H9 (cell line): ENCODE measurements around the gene NDUFA11. TPM values are rescaled to one million over a fixed set of nuclear protein-coding genes. Genes with fewer than 3 reads are reported as not detected.

Experiments used
- DNase-seq: peaks from one replicate; pipeline ENCODE4 v3.0.0-alpha.2; 2017
- H2AFZ ChIP-seq: one replicate; pipeline ENCODE4 v1.6.1; 2013; ENCODE audit warnings: mild to moderate bottlenecking, low read length, control low read depth, moderate library complexity
- H2AK5ac ChIP-seq: 2 replicates; pipeline ENCODE4 v1.6.1; 2013; ENCODE audit warnings: low read length, control low read depth, mixed read lengths; ENCODE audit not compliant: insufficient read length
- H2BK120ac ChIP-seq: one replicate; pipeline ENCODE4 v1.6.1; 2013; ENCODE audit warnings: low read depth, mild to moderate bottlenecking, low read length, control low read depth, inconsistent platforms; ENCODE audit not compliant: poor library complexity, severe bottlenecking
- H2BK12ac ChIP-seq: 2 replicates; pipeline ENCODE4 v1.6.1; 2013; ENCODE audit warnings: low read length, control low read depth, mixed read lengths, low read depth; ENCODE audit not compliant: insufficient read length
- H2BK15ac ChIP-seq: 2 replicates; pipeline ENCODE4 v1.6.1; 2013; ENCODE audit warnings: low read depth, low read length, control low read depth
- H2BK20ac ChIP-seq: one replicate; pipeline ENCODE4 v1.6.1; 2013; ENCODE audit warnings: low read depth, mild to moderate bottlenecking, low read length, control low read depth, inconsistent platforms; ENCODE audit not compliant: poor library complexity, severe bottlenecking
- H2BK5ac ChIP-seq: 2 replicates; pipeline ENCODE4 v1.6.1; 2013; ENCODE audit warnings: low read length, control low read depth, mixed read lengths; ENCODE audit not compliant: insufficient read length
- H3K14ac ChIP-seq: 2 replicates; pipeline ENCODE4 v1.6.1; 2013; ENCODE audit warnings: low read length, control low read depth; ENCODE audit not compliant: insufficient read depth
- H3K18ac ChIP-seq: 2 replicates; pipeline ENCODE4 v1.6.1; 2013; ENCODE audit warnings: low read depth, mild to moderate bottlenecking, mixed read lengths, low read length, control low read depth; ENCODE audit not compliant: insufficient read length
- H3K23ac ChIP-seq: 2 replicates; pipeline ENCODE4 v1.6.1; 2013; ENCODE audit warnings: low read length, control low read depth, mixed read lengths, low read depth; ENCODE audit not compliant: insufficient read length
- H3K23me2 ChIP-seq: 2 replicates; pipeline ENCODE4 v1.6.1; 2013; ENCODE audit warnings: low read depth, mild to moderate bottlenecking, mixed read lengths, low read length, control low read depth; ENCODE audit not compliant: insufficient read length, poor library complexity, severe bottlenecking
- H3K27ac ChIP-seq: 2 replicates; pipeline ENCODE4 v1.5.1; 2013; ENCODE audit warnings: low read length, control low read depth, mixed read lengths, low read depth; ENCODE audit not compliant: insufficient read length
- H3K27me3 ChIP-seq: 2 replicates; pipeline ENCODE4 v1.6.1; 2013; ENCODE audit warnings: low read length, control low read depth, inconsistent platforms; ENCODE audit not compliant: insufficient read depth
- H3K4ac ChIP-seq: 2 replicates; pipeline ENCODE4 v1.6.1; 2013; ENCODE audit warnings: low read depth, mild to moderate bottlenecking, control low read depth, inconsistent platforms, low read length, moderate library complexity
- H3K4me1 ChIP-seq: 2 replicates; pipeline ENCODE4 v1.6.1; 2013; ENCODE audit warnings: low read length, control low read depth, inconsistent platforms; ENCODE audit not compliant: insufficient read depth
- H3K4me2 ChIP-seq: 2 replicates; pipeline ENCODE4 v1.6.1; 2013; ENCODE audit warnings: low read length, control low read depth, mixed read lengths; ENCODE audit not compliant: insufficient read length, insufficient read depth
- H3K56ac ChIP-seq: 2 replicates; pipeline ENCODE4 v1.6.1; 2013; ENCODE audit warnings: low read depth, mild to moderate bottlenecking, mixed read lengths, low read length, control low read depth; ENCODE audit not compliant: insufficient read length
- H3K79me1 ChIP-seq: 2 replicates; pipeline ENCODE4 v1.6.1; 2013; ENCODE audit warnings: low read depth, mild to moderate bottlenecking, moderate library complexity, low read length, control low read depth, inconsistent platforms; ENCODE audit not compliant: insufficient read depth, poor library complexity, severe bottlenecking
- H3K79me2 ChIP-seq: 2 replicates; pipeline ENCODE4 v1.6.1; 2013; ENCODE audit warnings: low read length, control low read depth, inconsistent platforms; ENCODE audit not compliant: insufficient read depth
- H3K9ac ChIP-seq: 2 replicates; pipeline ENCODE4 v1.6.1; 2013; ENCODE audit warnings: low read length, control low read depth, mixed read lengths; ENCODE audit not compliant: insufficient read length; ENCODE audit errors: extremely low read depth
- H3K9me3 ChIP-seq: one replicate; pipeline ENCODE4 v1.6.1; 2013; ENCODE audit warnings: low read depth, low read length, inconsistent platforms; ENCODE audit not compliant: control insufficient read depth
- H3T11ph ChIP-seq: one replicate; pipeline ENCODE4 v1.6.1; 2013; ENCODE audit warnings: mild to moderate bottlenecking, low read length, control low read depth, inconsistent platforms
- H4K20me1 ChIP-seq: one replicate; pipeline ENCODE4 v1.6.1; 2013; ENCODE audit not compliant: control insufficient read depth, insufficient read length, insufficient read depth
- H4K5ac ChIP-seq: 2 replicates; pipeline ENCODE4 v1.6.1; 2013; ENCODE audit warnings: low read depth, mild to moderate bottlenecking, mixed read lengths, low read length, control low read depth; ENCODE audit not compliant: insufficient read length
- H4K8ac ChIP-seq: replicated peaks from 2 replicates; pipeline ENCODE4 v1.6.1; 2013; ENCODE audit warnings: low read length, control low read depth, mixed read lengths, low read depth; ENCODE audit not compliant: insufficient read length
- H4K91ac ChIP-seq: 2 replicates; pipeline ENCODE4 v1.6.1; 2013; ENCODE audit warnings: low read depth, mild to moderate bottlenecking, moderate library complexity, mixed read lengths, low read length, control low read depth; ENCODE audit not compliant: insufficient read length
- H3K27ac Mint-ChIP-seq, 3 experiments: 2 replicates in 2 of 3; 3 replicates in 1 of 3; pipeline ENCODE4 v1.8.0; 2020 to 2021; ENCODE audit warnings: mixed read lengths in 3 of 3, mild to moderate bottlenecking in 1 of 3, moderate library complexity in 1 of 3
- H3K27me3 Mint-ChIP-seq: 2 replicates; pipeline ENCODE4 v1.8.0; 2021; ENCODE audit warnings: low read depth, mild to moderate bottlenecking, moderate library complexity, mixed read lengths
- H3K36me3 Mint-ChIP-seq, 3 experiments: 2 replicates in 2 of 3; 3 replicates in 1 of 3; pipeline ENCODE4 v1.8.0; 2020 to 2021; ENCODE audit warnings: low read depth in 3 of 3, mixed read lengths in 3 of 3; ENCODE audit not compliant: insufficient read depth in 1 of 3
- H3K4me1 Mint-ChIP-seq, 2 experiments: 2 replicates each; pipeline ENCODE4 v1.8.0; 2020; ENCODE audit warnings: mixed read lengths in 2 of 2
- H3K4me3 Mint-ChIP-seq, 2 experiments: 2 replicates in 1 of 2; 3 replicates in 1 of 2; pipeline ENCODE4 v1.8.0; 2020 to 2021; ENCODE audit warnings: mild to moderate bottlenecking in 2 of 2, mixed read lengths in 2 of 2, moderate library complexity in 1 of 2
- H3K9me3 Mint-ChIP-seq, 2 experiments: 2 replicates in 1 of 2; 3 replicates in 1 of 2; pipeline ENCODE4 v1.8.0; 2020; ENCODE audit warnings: mild to moderate bottlenecking in 2 of 2, mixed read lengths in 2 of 2, moderate library complexity in 1 of 2
- WGBS: extraction: QIAGEN DNeasy Blood & Tissue Kit; methylation state at CpG from one replicate; pipeline ENCODE4 v1.1.7; 2013; ENCODE audit warnings: missing lambda C conversion rate, low lambda C conversion rate, mixed read lengths; ENCODE audit not compliant: insufficient read length; ENCODE audit errors: extremely low coverage; 5-methylcytosine and 5-hydroxymethylcytosine counted together
- total RNA-seq: library from RNA; stranded (reverse); gene quantifications from 2 replicates; pipeline ENCODE4 v1.2.1, GENCODE V29; 2021
- TF ChIP-seq, protein P1 (sequence below): fragments of 200-600 bp; sonication (generic); conservative IDR thresholded peaks from 3 replicates; pipeline ENCODE4 v1.8.0; 2021; ENCODE audit warnings: antibody characterized with exemption, mild to moderate bottlenecking

Gene NDUFA11
- total RNA-seq, 1 experiment from 2014 or later = 282 TPM

- H4K20me1 ChIP-seq = no peaks in the 10 kb centered on the region
- no peak overlapping the region for H3K56ac ChIP-seq
- H2BK5ac ChIP-seq = no peak overlapping the region
- H3K27me3 Mint-ChIP-seq = peaks cover 10% of the 10 kb centered on the region
- H3K27me3 ChIP-seq = no peaks in the 10 kb centered on the region
- H3K4me1 Mint-ChIP-seq = no peaks in the 10 kb centered on the region; a peak in 1 of 4 replicates
- no peaks in the 10 kb centered on the region for H3K23me2 ChIP-seq
- H2AFZ ChIP-seq = no peak overlapping the region
- no peaks in the 10 kb centered on the region for H3K4me1 ChIP-seq
- no peak overlapping the region for H4K91ac ChIP-seq
- H3K18ac ChIP-seq = no peak overlapping the region
- no peak overlapping the region for H3K4me3 Mint-ChIP-seq
- H3K27ac Mint-ChIP-seq = no peak overlapping the region
- H3K9me3 ChIP-seq = no peaks in the 10 kb centered on the region
- H3T11ph ChIP-seq = no peak overlapping the region
- no peak overlapping the region for H2BK20ac ChIP-seq
- no peak overlapping the region for H2BK12ac ChIP-seq
- no peak overlapping the region for H3K4me2 ChIP-seq
- no peak overlapping the region for H3K23ac ChIP-seq
- H3K4ac ChIP-seq = no peak overlapping the region
- no peak overlapping the region for H3K9ac ChIP-seq
- H2BK15ac ChIP-seq = no peak overlapping the region
- DNase-seq = no peak
- H2BK120ac ChIP-seq = no peak overlapping the region
- no CpG with 5 or more reads among the region's 12 CpGs for WGBS
- TF ChIP-seq, protein P1, sequence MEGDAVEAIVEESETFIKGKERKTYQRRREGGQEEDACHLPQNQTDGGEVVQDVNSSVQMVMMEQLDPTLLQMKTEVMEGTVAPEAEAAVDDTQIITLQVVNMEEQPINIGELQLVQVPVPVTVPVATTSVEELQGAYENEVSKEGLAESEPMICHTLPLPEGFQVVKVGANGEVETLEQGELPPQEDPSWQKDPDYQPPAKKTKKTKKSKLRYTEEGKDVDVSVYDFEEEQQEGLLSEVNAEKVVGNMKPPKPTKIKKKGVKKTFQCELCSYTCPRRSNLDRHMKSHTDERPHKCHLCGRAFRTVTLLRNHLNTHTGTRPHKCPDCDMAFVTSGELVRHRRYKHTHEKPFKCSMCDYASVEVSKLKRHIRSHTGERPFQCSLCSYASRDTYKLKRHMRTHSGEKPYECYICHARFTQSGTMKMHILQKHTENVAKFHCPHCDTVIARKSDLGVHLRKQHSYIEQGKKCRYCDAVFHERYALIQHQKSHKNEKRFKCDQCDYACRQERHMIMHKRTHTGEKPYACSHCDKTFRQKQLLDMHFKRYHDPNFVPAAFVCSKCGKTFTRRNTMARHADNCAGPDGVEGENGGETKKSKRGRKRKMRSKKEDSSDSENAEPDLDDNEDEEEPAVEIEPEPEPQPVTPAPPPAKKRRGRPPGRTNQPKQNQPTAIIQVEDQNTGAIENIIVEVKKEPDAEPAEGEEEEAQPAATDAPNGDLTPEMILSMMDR = no peak
- no peaks in the 10 kb centered on the region for H3K9me3 Mint-ChIP-seq
- no peaks in the 10 kb centered on the region for H3K79me1 ChIP-seq
- H3K79me2 ChIP-seq = no peaks in the 10 kb centered on the region
- no peak overlapping the region for H4K8ac ChIP-seq
- H3K27ac ChIP-seq = no peak overlapping the region
- H3K14ac ChIP-seq = no peak overlapping the region
- no peak overlapping the region for H4K5ac ChIP-seq
- H3K36me3 Mint-ChIP-seq = no peaks in the 10 kb centered on the region; a peak in 1 of 7 replicates
- H2AK5ac ChIP-seq = no peak overlapping the region
These were observed 32.6 kb downstream of the NDUFA11 start for GRCh38 chr19:5870986-5871394.
